C4-2B (cell line): ENCODE data around the gene KIF26B.

Experiments
- H3K27ac ChIP-seq: fragments of 450-650 bp; 2 replicates; pipeline ENCODE4 v1.5.1; 2017
- CTCF ChIP-seq: fragments of 450-650 bp; conservative IDR thresholded peaks from 2 replicates; pipeline ENCODE4 v1.5.1; 2017; ENCODE audit warnings: mild to moderate bottlenecking
- ZFX ChIP-seq: fragments of 450-650 bp; IDR thresholded peaks from 2 replicates; pipeline ENCODE4 v1.6.1; 2017

Gene KIF26B

GRCh38 chr1:245420926-245421325 is 266.1 kb downstream of the KIF26B start:
- TF ChIP-seq CTCF (no peak), ZFX (no peak)
- no peak overlapping the region for H3K27ac ChIP-seq

GRCh38 chr1:245428681-245429080 is 273.9 kb downstream of the KIF26B start:
- no peak overlapping the region for H3K27ac ChIP-seq
- TF ChIP-seq ZFX (no peak), CTCF (no peak)

GRCh38 chr1:245431706-245432105 is 276.9 kb downstream of the KIF26B start:
- no peak overlapping the region for H3K27ac ChIP-seq
- no peak for TF ChIP-seq ZFX
- TF ChIP-seq CTCF, result no peak

- H3K27ac ChIP-seq, result no peak overlapping the region
- TF ChIP-seq ZFX, result no peak
- no peak for TF ChIP-seq CTCF
Observed at GRCh38 chr1:245432228-245432875, 277.6 kb downstream of the KIF26B start.

- H3K27ac ChIP-seq, result no peak overlapping the region
- TF ChIP-seq ZFX (no peak), CTCF (no peak)
Observed at GRCh38 chr1:245433561-245433960, 278.8 kb downstream of the KIF26B start.

DNA sequence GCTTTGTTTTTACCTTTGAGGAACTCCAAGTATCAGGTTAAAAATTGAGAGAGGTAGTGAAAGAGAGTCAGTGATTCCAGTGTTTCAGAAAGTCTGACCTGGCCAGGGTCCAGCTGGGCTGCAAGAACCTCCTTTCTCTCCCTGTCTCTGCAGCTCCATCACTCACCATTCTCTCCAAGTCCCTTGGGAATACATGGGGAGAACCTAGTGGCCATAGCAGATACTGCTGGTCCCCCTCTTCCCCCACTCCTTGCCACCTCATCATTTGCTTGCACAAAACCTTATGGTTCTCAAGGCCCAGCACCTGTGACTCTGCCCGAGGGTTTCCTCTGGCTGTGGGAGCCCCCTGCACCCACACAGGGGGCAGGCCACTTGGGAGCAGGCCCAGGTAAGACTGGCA is 279.5 kb downstream of the KIF26B start:
- TF ChIP-seq ZFX (no peak), CTCF (no peak; the same call in 1 of the 2 replicates)
- H3K27ac ChIP-seq, result no peak overlapping the region

- no peak overlapping the region for H3K27ac ChIP-seq
- TF ChIP-seq ZFX (no peak), CTCF (no peak)
Observed at GRCh38 chr1:245436407-245436806, 281.6 kb downstream of the KIF26B start.
